Activated CD8-positive, alpha-beta T cell treated with anti-CD3 and anti-CD28 coated beads for 36 hours (primary cell): ENCODE measurements around the gene SUPT3H. TPM values are rescaled to one million over a fixed set of nuclear protein-coding genes. Genes with fewer than 3 reads are reported as not detected.
A peak's percentile ranks its signal among the peaks of the same experiment; 100 is the strongest.

Source experiments
- ATAC-seq: fragments of 200-7000 bp; cut with Tn5 transposase; one replicate; pipeline ENCODE4 v1.10.0; 2021; ENCODE audit warnings: mild to moderate bottlenecking, moderate library complexity
- CTCF ChIA-PET: fragments of 350-600 bp; sonication (Branson Sonifier 250); formaldehyde crosslinking; loops from one replicate; lab custom pipeline; 2021; ENCODE audit warnings: antibody characterized with exemption; lab: Charles Lee
- POLR2A ChIA-PET: fragments of 350-600 bp; sonication (Branson Sonifier 250); formaldehyde crosslinking; loops from one replicate; lab custom pipeline; 2021; ENCODE audit warnings: antibody characterized with exemption; lab: Charles Lee
- DNase-seq: peaks from one replicate; pipeline ENCODE4 v3.0.0-alpha.2; 2020
- H3K27ac Mint-ChIP-seq: one replicate; pipeline ENCODE4 v1.8.0; 2021; ENCODE audit warnings: mild to moderate bottlenecking, mixed read lengths
- H3K27me3 Mint-ChIP-seq: one replicate; pipeline ENCODE4 v1.8.0; 2021; ENCODE audit warnings: mixed read lengths
- H3K36me3 Mint-ChIP-seq: one replicate; pipeline ENCODE4 v1.8.0; 2021; ENCODE audit warnings: low read depth, mixed read lengths
- H3K4me1 Mint-ChIP-seq: one replicate; pipeline ENCODE4 v1.8.0; 2021; ENCODE audit warnings: low read depth, mixed read lengths
- H3K4me3 Mint-ChIP-seq: one replicate; pipeline ENCODE4 v1.8.0; 2021; ENCODE audit warnings: mild to moderate bottlenecking, moderate library complexity, mixed read lengths
- H3K9me3 Mint-ChIP-seq: one replicate; pipeline ENCODE4 v1.8.0; 2021; ENCODE audit warnings: mixed read lengths
- intact Hi-C: fragments of 100-400 bp; cut with micrococcal nuclease; formaldehyde crosslinking; loops from one replicate; pipeline ENCODE4 v1.10.0; 2022
- total RNA-seq, 2 experiments: library from RNA; stranded (reverse); gene quantifications; one replicate each; pipeline ENCODE4 v1.2.3, GENCODE V29; 2021
- TF ChIP-seq, protein P1 (sequence below): fragments of 200-600 bp; IDR thresholded peaks from one replicate; pipeline ENCODE4 v1.8.0; 2022; ENCODE audit warnings: antibody characterized with exemption, mild to moderate bottlenecking

SUPT3H gene
- total RNA-seq, 2 experiments from 2014 or later, result 20.0 to 20.2 TPM

GRCh38 chr6:45081634-45082033 is 296.1 kb downstream of the SUPT3H start:
- Mint-ChIP-seq H3K9me3 (peaks cover 31% of the 10 kb centered on the region), H3K27ac (no peak overlapping the region), H3K4me3 (no peak overlapping the region), H3K36me3 (peaks cover 28% of the 10 kb centered on the region), H3K4me1 (peaks cover 21% of the 10 kb centered on the region), H3K27me3 (no peaks in the 10 kb centered on the region)
- no peak for DNase-seq
- CTCF ChIA-PET, result no interaction called here
- intact Hi-C loops, result no loop called here
- POLR2A ChIA-PET, result no interaction called here
- ATAC-seq, result no peak
- TF ChIP-seq, protein P1, sequence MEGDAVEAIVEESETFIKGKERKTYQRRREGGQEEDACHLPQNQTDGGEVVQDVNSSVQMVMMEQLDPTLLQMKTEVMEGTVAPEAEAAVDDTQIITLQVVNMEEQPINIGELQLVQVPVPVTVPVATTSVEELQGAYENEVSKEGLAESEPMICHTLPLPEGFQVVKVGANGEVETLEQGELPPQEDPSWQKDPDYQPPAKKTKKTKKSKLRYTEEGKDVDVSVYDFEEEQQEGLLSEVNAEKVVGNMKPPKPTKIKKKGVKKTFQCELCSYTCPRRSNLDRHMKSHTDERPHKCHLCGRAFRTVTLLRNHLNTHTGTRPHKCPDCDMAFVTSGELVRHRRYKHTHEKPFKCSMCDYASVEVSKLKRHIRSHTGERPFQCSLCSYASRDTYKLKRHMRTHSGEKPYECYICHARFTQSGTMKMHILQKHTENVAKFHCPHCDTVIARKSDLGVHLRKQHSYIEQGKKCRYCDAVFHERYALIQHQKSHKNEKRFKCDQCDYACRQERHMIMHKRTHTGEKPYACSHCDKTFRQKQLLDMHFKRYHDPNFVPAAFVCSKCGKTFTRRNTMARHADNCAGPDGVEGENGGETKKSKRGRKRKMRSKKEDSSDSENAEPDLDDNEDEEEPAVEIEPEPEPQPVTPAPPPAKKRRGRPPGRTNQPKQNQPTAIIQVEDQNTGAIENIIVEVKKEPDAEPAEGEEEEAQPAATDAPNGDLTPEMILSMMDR, result no peak

GRCh38 chr6:45078432-45078831 is 299.3 kb downstream of the SUPT3H start:
- H3K9me3 Mint-ChIP-seq, result peaks cover 26% of the 10 kb centered on the region
- ATAC-seq (no peak), DNase-seq (no peak)
- no peak overlapping the region for H3K4me3 Mint-ChIP-seq
- H3K4me1 Mint-ChIP-seq, result peaks cover 19% of the 10 kb centered on the region
- H3K36me3 Mint-ChIP-seq, result peaks cover 20% of the 10 kb centered on the region
- no peaks in the 10 kb centered on the region for H3K27me3 Mint-ChIP-seq
- ChIA-PET CTCF (no interaction called here), POLR2A (interaction anchor here (0.7 kb wide), 1 partner anchor 71 kb away, joined by 3 read pairs; no protein-coding TSS in a partner anchor)
- TF ChIP-seq, protein P1, result no peak
- H3K27ac Mint-ChIP-seq, result no peak overlapping the region
- intact Hi-C loops, result no loop called here

DNA sequence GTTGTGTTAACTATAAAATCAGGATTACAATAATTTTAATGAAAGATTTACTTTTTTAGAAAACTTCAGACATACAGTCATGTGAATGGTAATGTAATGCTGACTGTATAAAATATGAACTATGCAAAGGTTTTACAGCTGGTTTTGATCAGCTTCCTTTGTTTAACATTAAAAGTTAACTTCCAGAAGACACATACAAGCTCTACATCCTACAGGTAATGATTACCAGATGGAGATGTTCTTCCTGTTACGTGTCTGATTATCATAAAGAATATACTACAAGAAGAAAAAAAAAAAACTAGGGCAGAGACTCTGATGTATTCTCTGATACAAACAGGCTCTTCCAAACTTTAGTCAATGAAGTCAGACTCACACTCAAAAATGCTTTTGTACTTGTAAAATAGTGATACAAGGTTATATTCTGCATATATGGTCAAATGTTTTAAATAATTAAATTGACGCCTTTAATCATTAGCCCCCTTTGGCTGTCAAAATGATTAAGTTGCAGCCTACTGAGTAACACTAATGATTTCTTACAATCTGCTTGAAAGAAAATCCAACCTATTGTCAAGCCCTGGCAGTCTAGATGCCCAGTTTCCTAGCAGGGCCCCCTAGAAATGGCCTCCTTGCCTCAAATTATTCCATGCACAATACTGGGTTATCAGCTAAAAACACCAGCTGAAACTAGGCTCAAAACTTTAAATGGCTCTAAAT is 301.4 kb downstream of the SUPT3H start:
- H3K27me3 Mint-ChIP-seq, result no peaks in the 10 kb centered on the region
- TF ChIP-seq, protein P1, result no peak
- intact Hi-C loops, result no loop called here
- DNase-seq (no peak), ATAC-seq (no peak)
- ChIA-PET CTCF (no interaction called here), POLR2A (interaction anchor here (1.2 kb wide), 1 partner anchor 25 kb away, joined by 3 read pairs; no protein-coding TSS in a partner anchor)
- H3K4me3 Mint-ChIP-seq, result no peak overlapping the region
- peaks cover 20% of the 10 kb centered on the region for H3K36me3 Mint-ChIP-seq
- H3K27ac Mint-ChIP-seq, result no peak overlapping the region
- H3K9me3 Mint-ChIP-seq, result peaks cover 26% of the 10 kb centered on the region
- peaks cover 31% of the 10 kb centered on the region for H3K4me1 Mint-ChIP-seq

- intact Hi-C loops, result no loop called here
- H3K4me1 Mint-ChIP-seq, result peaks cover 34% of the 10 kb centered on the region
- peaks cover 26% of the 10 kb centered on the region for H3K9me3 Mint-ChIP-seq
- no peak overlapping the region for H3K4me3 Mint-ChIP-seq
- peaks cover 20% of the 10 kb centered on the region for H3K36me3 Mint-ChIP-seq
- ATAC-seq (peak; percentile 37), DNase-seq (no peak)
- CTCF ChIA-PET, result no interaction called here
- TF ChIP-seq, protein P1, result no peak
- no peaks in the 10 kb centered on the region for H3K27me3 Mint-ChIP-seq
- POLR2A ChIA-PET, result no interaction called here
- H3K27ac Mint-ChIP-seq, result no peak overlapping the region
These were observed 302.5 kb downstream of the SUPT3H start for GRCh38 chr6:45075246-45075645.

- Mint-ChIP-seq H3K9me3 (peaks cover 19% of the 10 kb centered on the region), H3K36me3 (peaks cover 15% of the 10 kb centered on the region), H3K4me1 (peaks cover 34% of the 10 kb centered on the region), H3K27me3 (no peaks in the 10 kb centered on the region), H3K27ac (peak overlapping the region; percentile 11), H3K4me3 (no peak overlapping the region)
- TF ChIP-seq, protein P1, result no peak
- CTCF ChIA-PET, result no interaction called here
- DNase-seq (no peak), ATAC-seq (no peak)
- intact Hi-C loops, result no loop called here
- POLR2A ChIA-PET, result no interaction called here
These were observed 303.3 kb downstream of the SUPT3H start for GRCh38 chr6:45074439-45074838.
